Transverse colon (tissue), 4 donors: Measurements from ENCODE around the gene SHMT1.
"Not testable (repeated sequence)": the region's sequence is repeated elsewhere in the genome, so short reads cannot be mapped to it uniquely, and the experiment has no call there.

Experiments
- POLR2A ChIP-seq: fragments of 450-650 bp; IDR thresholded peaks from one replicate; pipeline ENCODE4 v1.6.1; 2016; ENCODE audit warnings: antibody characterized with exemption, mild to moderate bottlenecking, moderate library complexity
- POLR2AphosphoS5 ChIP-seq, 3 donors: sonication (generic); formaldehyde crosslinking; IDR thresholded peaks; one replicate each; pipeline ENCODE4 v1.6.1; 2016; ENCODE audit warnings: antibody characterized with exemption in 3 of 3
- TF ChIP-seq, protein P1 (sequence below), 5 experiments: fragments of 200-600 bp in 3 of 5; fragments of 450-650 bp in 2 of 5; sonication (generic) in 3 of 5; IDR thresholded peaks; 1 replicate in 2 of 5; 2 replicates in 3 of 5; pipeline ENCODE4 v1.5.1; 2016 to 2017; ENCODE audit warnings: antibody characterized with exemption in 5 of 5, inconsistent platforms in 3 of 5, mild to moderate bottlenecking in 2 of 5, moderate library complexity in 1 of 5

DNA sequence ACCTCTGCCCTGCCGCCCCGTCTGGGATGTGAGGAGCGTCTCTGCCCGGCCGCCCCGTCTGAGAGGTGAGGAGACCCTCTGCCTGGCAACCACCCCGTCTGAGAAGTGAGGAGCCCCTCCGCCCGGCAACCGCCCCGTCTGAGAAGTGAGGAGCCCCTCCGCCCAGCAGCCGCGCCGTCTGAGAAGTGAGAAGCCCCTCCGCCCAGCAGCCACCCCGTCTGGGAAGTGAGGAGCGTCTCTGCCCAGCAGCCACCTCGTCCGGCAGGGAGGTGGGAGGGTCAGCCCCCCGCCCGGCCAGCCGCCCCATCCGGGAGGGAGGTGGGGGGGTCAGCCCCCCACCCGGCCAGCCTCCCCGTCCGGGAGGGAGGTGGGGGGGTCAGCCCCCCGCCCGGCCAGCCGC lies 65.3 kb downstream of the SHMT1 start:
- TF ChIP-seq, protein P1, sequence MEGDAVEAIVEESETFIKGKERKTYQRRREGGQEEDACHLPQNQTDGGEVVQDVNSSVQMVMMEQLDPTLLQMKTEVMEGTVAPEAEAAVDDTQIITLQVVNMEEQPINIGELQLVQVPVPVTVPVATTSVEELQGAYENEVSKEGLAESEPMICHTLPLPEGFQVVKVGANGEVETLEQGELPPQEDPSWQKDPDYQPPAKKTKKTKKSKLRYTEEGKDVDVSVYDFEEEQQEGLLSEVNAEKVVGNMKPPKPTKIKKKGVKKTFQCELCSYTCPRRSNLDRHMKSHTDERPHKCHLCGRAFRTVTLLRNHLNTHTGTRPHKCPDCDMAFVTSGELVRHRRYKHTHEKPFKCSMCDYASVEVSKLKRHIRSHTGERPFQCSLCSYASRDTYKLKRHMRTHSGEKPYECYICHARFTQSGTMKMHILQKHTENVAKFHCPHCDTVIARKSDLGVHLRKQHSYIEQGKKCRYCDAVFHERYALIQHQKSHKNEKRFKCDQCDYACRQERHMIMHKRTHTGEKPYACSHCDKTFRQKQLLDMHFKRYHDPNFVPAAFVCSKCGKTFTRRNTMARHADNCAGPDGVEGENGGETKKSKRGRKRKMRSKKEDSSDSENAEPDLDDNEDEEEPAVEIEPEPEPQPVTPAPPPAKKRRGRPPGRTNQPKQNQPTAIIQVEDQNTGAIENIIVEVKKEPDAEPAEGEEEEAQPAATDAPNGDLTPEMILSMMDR (IDR thresholded peaks at IDR 0.05), result not testable (repeated sequence)
- not testable (repeated sequence) for TF ChIP-seq POLR2A; POLR2AphosphoS5 (IDR thresholded peaks at IDR 0.05)
